Measurements from ENCODE around the gene SLA2.
A peak's percentile ranks its signal among the peaks of the same experiment; 100 is the strongest.
"Not testable (repeated sequence)": the region's sequence is repeated elsewhere in the genome, so short reads cannot be mapped to it uniquely, and the experiment has no call there.

Gene SLA2

GRCh38 chr20:36572701-36573102, 73.3 kb downstream of the SLA2 start:
- H3K4me3 ChIP-seq (replicated peaks in 1 of 2; ENCODE audit: low read depth in 2 of 2, low read length in 2 of 2), result peak overlapping the region; percentile 27 to 64
- DNase-seq (ENCODE audit: low read depth in 2 of 2), result peak in 1 of 2 donors; percentile 15
- no peak for TF ChIP-seq CTCF (IDR thresholded peaks at IDR 0.05; ENCODE audit: low read depth, low read length)

- no peak for TF ChIP-seq CTCF (IDR thresholded peaks at IDR 0.05; ENCODE audit: low read depth, low read length)
- no peak overlapping the region for H3K4me3 ChIP-seq (replicated peaks in 1 of 2; ENCODE audit: low read depth in 2 of 2, low read length in 2 of 2)
- no peak for DNase-seq (ENCODE audit: low read depth in 2 of 2)
Observed at GRCh38 chr20:36571564-36572504, 74.2 kb downstream of the SLA2 start.

- no peak for TF ChIP-seq CTCF (IDR thresholded peaks at IDR 0.05; ENCODE audit: low read depth, low read length)
- no peak overlapping the region for H3K4me3 ChIP-seq (replicated peaks in 1 of 2; ENCODE audit: low read depth in 2 of 2, low read length in 2 of 2)
- peak; percentile 50 to 68 for DNase-seq (ENCODE audit: low read depth in 2 of 2)
Observed at GRCh38 chr20:36569847-36570429, 76.1 kb downstream of the SLA2 start.

GRCh38 chr20:36565520-36565919, 80.5 kb downstream of the SLA2 start:
- no peak for TF ChIP-seq CTCF (IDR thresholded peaks at IDR 0.05; ENCODE audit: low read depth, low read length)
- no peak overlapping the region for H3K4me3 ChIP-seq (replicated peaks in 1 of 2; ENCODE audit: low read depth in 2 of 2, low read length in 2 of 2)
- no peak for DNase-seq (ENCODE audit: low read depth in 2 of 2)

GRCh38 chr20:36564726-36565121, 81.3 kb downstream of the SLA2 start:
- DNase-seq (ENCODE audit: low read depth in 2 of 2); H3K4me3 ChIP-seq (replicated peaks in 1 of 2; ENCODE audit: low read depth in 2 of 2, low read length in 2 of 2): not testable (repeated sequence)

GRCh38 chr20:36564078-36564725, 81.8 kb downstream of the SLA2 start:
- DNase-seq (ENCODE audit: low read depth in 2 of 2); H3K4me3 ChIP-seq (replicated peaks in 1 of 2; ENCODE audit: low read depth in 2 of 2, low read length in 2 of 2): not testable (repeated sequence)

GRCh38 chr20:36563374-36563773, 82.6 kb downstream of the SLA2 start:
- DNase-seq (ENCODE audit: low read depth in 2 of 2), result no peak
- TF ChIP-seq CTCF (IDR thresholded peaks at IDR 0.05; ENCODE audit: low read depth, low read length), result no peak
- no peak overlapping the region for H3K4me3 ChIP-seq (replicated peaks in 1 of 2; ENCODE audit: low read depth in 2 of 2, low read length in 2 of 2)
